Glutamatergic neuron (in vitro differentiated cells): ENCODE results near the gene RNF175. TPM values are rescaled to one million over a fixed set of nuclear protein-coding genes. Genes with fewer than 3 reads are reported as not detected.
"Not testable (repeated sequence)": the region's sequence is repeated elsewhere in the genome, so short reads cannot be mapped to it uniquely, and the experiment has no call there.

Experiments used
- DNase-seq: peaks from one replicate; pipeline ENCODE4 v3.0.0; 2022
- H3K27ac Mint-ChIP-seq: one replicate; pipeline ENCODE4 v1.8.0; 2020; ENCODE audit warnings: mild to moderate bottlenecking, mixed read lengths, inconsistent platforms; ENCODE audit not compliant: unreplicated experiment
- H3K27me3 Mint-ChIP-seq: one replicate; pipeline ENCODE4 v1.8.0; 2020; ENCODE audit warnings: mild to moderate bottlenecking, moderate library complexity, mixed read lengths, inconsistent platforms; ENCODE audit not compliant: unreplicated experiment
- H3K36me3 Mint-ChIP-seq: one replicate; pipeline ENCODE4 v1.8.0; 2020; ENCODE audit warnings: mild to moderate bottlenecking, mixed read lengths, inconsistent platforms; ENCODE audit not compliant: unreplicated experiment
- H3K4me1 Mint-ChIP-seq: one replicate; pipeline ENCODE4 v1.8.0; 2020; ENCODE audit warnings: mild to moderate bottlenecking, low read depth, mixed read lengths, inconsistent platforms; ENCODE audit not compliant: unreplicated experiment
- H3K4me3 Mint-ChIP-seq: one replicate; pipeline ENCODE4 v1.8.0; 2020; ENCODE audit warnings: mild to moderate bottlenecking, mixed read lengths, inconsistent platforms; ENCODE audit not compliant: unreplicated experiment
- H3K9me3 Mint-ChIP-seq: one replicate; pipeline ENCODE4 v1.8.0; 2020; ENCODE audit warnings: mild to moderate bottlenecking, moderate library complexity, mixed read lengths, inconsistent platforms; ENCODE audit not compliant: unreplicated experiment
- CTCF ChIP-seq: fragments of 200-600 bp; sonication (generic); IDR thresholded peaks from one replicate; pipeline ENCODE4 v1.5.0; 2021; ENCODE audit not compliant: partially characterized antibody, unreplicated experiment
- total RNA-seq: library from RNA; stranded (reverse); fragmentation: NEBNext Ultra II Directional; extraction: Animal tissue kit (Norgen Biotek cat#: 25700); gene quantifications from one replicate; pipeline ENCODE4 v1.2.1, GENCODE V29; 2021; ENCODE audit not compliant: unreplicated experiment

RNF175 gene
- total RNA-seq, 1 donor from 2014 or later, result 2.1 TPM

DNA sequence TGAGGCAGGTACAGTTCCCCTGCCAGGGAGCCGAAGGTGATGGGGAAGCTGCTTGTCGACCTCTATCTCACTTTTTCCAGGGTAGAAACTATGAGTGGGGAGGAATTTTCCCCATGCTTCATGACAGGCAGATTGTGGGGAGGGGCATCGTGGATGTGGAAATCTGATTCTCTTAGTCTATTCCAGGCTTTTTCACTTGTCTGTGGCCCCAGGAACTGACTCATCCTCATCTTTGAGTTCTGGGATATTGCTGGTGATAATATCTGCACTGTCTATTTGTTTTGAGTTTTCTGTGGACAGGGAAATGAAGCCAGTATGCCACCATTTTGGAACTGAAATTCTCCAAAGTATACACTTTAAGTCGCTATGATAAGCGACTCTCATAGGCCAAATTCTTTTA lies 83.3 kb downstream of the RNF175 start:
- Mint-ChIP-seq H3K27me3 (no peaks in the 10 kb centered on the region), H3K36me3 (peaks cover 22% of the 10 kb centered on the region), H3K4me3 (no peak overlapping the region), H3K27ac (no peak overlapping the region), H3K9me3 (no peaks in the 10 kb centered on the region), H3K4me1 (no peaks in the 10 kb centered on the region)
- DNase-seq, result no peak
- no peak for TF ChIP-seq CTCF

DNA sequence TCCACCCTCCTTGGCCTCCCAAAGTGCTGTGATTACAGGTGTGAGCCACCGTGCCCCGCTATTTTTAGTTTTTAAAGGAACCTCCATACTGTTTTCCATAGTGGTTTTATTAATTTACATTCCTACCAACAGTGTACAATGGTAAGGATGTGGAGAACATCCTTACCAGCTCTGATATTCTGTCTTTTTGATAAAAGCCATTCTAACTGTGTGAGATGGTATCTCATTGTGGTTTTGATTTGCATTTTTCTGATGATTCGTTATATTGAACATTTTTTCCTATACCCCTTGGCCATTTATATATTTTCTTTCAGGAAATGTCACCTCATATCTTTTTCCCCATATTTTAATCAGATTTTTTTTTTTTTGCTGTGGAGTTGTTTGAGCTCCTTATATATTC lies 90.0 kb downstream of the RNF175 start:
- Mint-ChIP-seq H3K4me1 (no peaks in the 10 kb centered on the region), H3K27me3 (no peaks in the 10 kb centered on the region), H3K4me3 (no peak overlapping the region), H3K27ac (no peak overlapping the region), H3K36me3 (peaks cover 12% of the 10 kb centered on the region), H3K9me3 (peaks cover 2% of the 10 kb centered on the region)
- TF ChIP-seq CTCF, result no peak
- no peak for DNase-seq

- TF ChIP-seq CTCF, result no peak
- no peak overlapping the region for H3K4me3 Mint-ChIP-seq
- no peak for DNase-seq
- peaks cover 6% of the 10 kb centered on the region for H3K36me3 Mint-ChIP-seq
- H3K27me3 Mint-ChIP-seq, result no peaks in the 10 kb centered on the region
- H3K9me3 Mint-ChIP-seq, result peaks cover 2% of the 10 kb centered on the region
- H3K27ac Mint-ChIP-seq, result no peak overlapping the region
- H3K4me1 Mint-ChIP-seq, result no peaks in the 10 kb centered on the region
These were observed 91.2 kb downstream of the RNF175 start for GRCh38 chr4:153668647-153669046.

GRCh38 chr4:153666505-153666904 lies 93.3 kb downstream of the RNF175 start:
- H3K4me3 Mint-ChIP-seq, H3K9me3 Mint-ChIP-seq, H3K27ac Mint-ChIP-seq, H3K27me3 Mint-ChIP-seq, DNase-seq, H3K4me1 Mint-ChIP-seq: not testable (repeated sequence)
- H3K36me3 Mint-ChIP-seq, result peaks cover 11% of the 10 kb centered on the region

GRCh38 chr4:153663667-153664066 lies 96.2 kb downstream of the RNF175 start:
- Mint-ChIP-seq H3K4me1 (no peaks in the 10 kb centered on the region), H3K36me3 (peaks cover 11% of the 10 kb centered on the region), H3K9me3 (peaks cover 2% of the 10 kb centered on the region), H3K27me3 (no peaks in the 10 kb centered on the region), H3K27ac (no peak overlapping the region), H3K4me3 (no peak overlapping the region)
- DNase-seq, result no peak
- no peak for TF ChIP-seq CTCF

DNA sequence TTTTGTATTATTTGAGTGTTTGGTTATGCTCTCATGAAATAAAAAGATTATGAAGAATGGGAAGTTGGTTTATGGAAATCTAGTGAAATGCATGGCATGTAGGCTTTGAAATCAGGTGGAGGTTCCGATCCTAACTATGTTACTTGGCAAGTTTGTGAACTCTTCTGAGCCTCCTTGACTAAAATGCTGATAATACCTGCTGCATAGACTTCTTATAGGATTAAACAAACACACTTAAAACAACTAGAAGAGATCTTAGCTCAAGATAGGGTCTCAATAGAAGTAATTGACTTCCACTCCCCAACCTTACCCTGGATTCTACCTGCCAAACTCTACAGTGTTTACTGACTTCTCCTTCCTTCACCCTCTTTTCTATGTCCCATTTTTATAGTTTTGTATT lies 97.9 kb downstream of the RNF175 start:
- Mint-ChIP-seq H3K36me3 (peaks cover 11% of the 10 kb centered on the region), H3K4me3 (no peak overlapping the region), H3K27me3 (peaks cover 2% of the 10 kb centered on the region), H3K4me1 (no peaks in the 10 kb centered on the region), H3K9me3 (peaks cover 2% of the 10 kb centered on the region), H3K27ac (no peak overlapping the region)
- DNase-seq, result no peak
- no peak for TF ChIP-seq CTCF
